Ovary (tissue), 3 donors: ENCODE results near the gene OSM.

Experiments used
- CTCF ChIP-seq, 3 donors: fragments of 450-650 bp in 2 of 3; fragments of 200-600 bp in 1 of 3; IDR thresholded peaks; one replicate each; pipeline versions ENCODE4 v1.5.1 to v1.8.0; 2016 to 2022; ENCODE audit warnings: antibody characterized with exemption in 3 of 3, mild to moderate bottlenecking in 1 of 3
- POLR2A ChIP-seq: fragments of 450-650 bp; IDR thresholded peaks from one replicate; pipeline ENCODE4 v1.6.1; 2017; ENCODE audit warnings: antibody characterized with exemption, mild to moderate bottlenecking, moderate library complexity
- donor health status: DM: no; HTN: no; CAD: no.

DNA sequence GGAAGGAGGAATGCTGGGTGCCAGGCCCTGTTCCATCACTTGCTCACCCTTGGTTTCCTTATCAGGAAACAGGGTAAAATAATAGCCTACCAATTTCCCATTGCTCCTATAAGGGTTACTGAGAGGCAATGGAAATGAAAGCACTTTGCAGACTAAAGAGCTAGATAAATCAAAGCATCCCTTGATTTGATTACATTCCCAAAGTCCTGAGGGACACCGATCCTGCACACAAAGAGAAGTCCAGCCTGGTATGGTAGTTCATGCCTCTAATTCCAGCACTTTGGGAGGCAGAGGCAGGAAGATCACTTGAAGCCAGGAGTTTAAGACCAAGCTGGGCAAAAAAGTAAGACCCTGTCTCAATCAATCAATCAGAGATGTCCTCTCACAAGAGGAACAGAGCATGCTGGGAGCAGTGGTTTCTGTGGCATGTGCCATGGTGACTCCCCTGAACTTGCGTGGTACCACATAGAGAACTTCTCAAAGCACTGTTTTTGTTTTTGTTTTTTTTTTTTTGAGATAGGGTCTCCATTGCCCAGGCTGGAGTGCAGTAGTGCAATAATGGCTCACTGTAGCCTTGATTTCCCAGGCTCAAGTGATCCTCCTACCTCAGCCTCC lies 49.4 kb upstream of the OSM start:
- TF ChIP-seq CTCF (IDR thresholded peaks at IDR 0.05) = no peak
- TF ChIP-seq POLR2A = no peak
